H9 (cell line): ENCODE measurements around the gene LPP. TPM values are rescaled to one million over a fixed set of nuclear protein-coding genes. Genes with fewer than 3 reads are reported as not detected.

Experiments used
- DNase-seq: peaks from one replicate; pipeline ENCODE4 v3.0.0-alpha.2; 2017
- H2AFZ ChIP-seq: one replicate; pipeline ENCODE4 v1.6.1; 2013; ENCODE audit warnings: mild to moderate bottlenecking, low read length, control low read depth, moderate library complexity
- H2AK5ac ChIP-seq: 2 replicates; pipeline ENCODE4 v1.6.1; 2013; ENCODE audit warnings: low read length, control low read depth, mixed read lengths; ENCODE audit not compliant: insufficient read length
- H2BK120ac ChIP-seq: one replicate; pipeline ENCODE4 v1.6.1; 2013; ENCODE audit warnings: low read depth, mild to moderate bottlenecking, low read length, control low read depth, inconsistent platforms; ENCODE audit not compliant: poor library complexity, severe bottlenecking
- H2BK12ac ChIP-seq: 2 replicates; pipeline ENCODE4 v1.6.1; 2013; ENCODE audit warnings: low read length, control low read depth, mixed read lengths, low read depth; ENCODE audit not compliant: insufficient read length
- H2BK15ac ChIP-seq: 2 replicates; pipeline ENCODE4 v1.6.1; 2013; ENCODE audit warnings: low read depth, low read length, control low read depth
- H2BK20ac ChIP-seq: one replicate; pipeline ENCODE4 v1.6.1; 2013; ENCODE audit warnings: low read depth, mild to moderate bottlenecking, low read length, control low read depth, inconsistent platforms; ENCODE audit not compliant: poor library complexity, severe bottlenecking
- H2BK5ac ChIP-seq: 2 replicates; pipeline ENCODE4 v1.6.1; 2013; ENCODE audit warnings: low read length, control low read depth, mixed read lengths; ENCODE audit not compliant: insufficient read length
- H3K14ac ChIP-seq: 2 replicates; pipeline ENCODE4 v1.6.1; 2013; ENCODE audit warnings: low read length, control low read depth; ENCODE audit not compliant: insufficient read depth
- H3K18ac ChIP-seq: 2 replicates; pipeline ENCODE4 v1.6.1; 2013; ENCODE audit warnings: low read depth, mild to moderate bottlenecking, mixed read lengths, low read length, control low read depth; ENCODE audit not compliant: insufficient read length
- H3K23ac ChIP-seq: 2 replicates; pipeline ENCODE4 v1.6.1; 2013; ENCODE audit warnings: low read length, control low read depth, mixed read lengths, low read depth; ENCODE audit not compliant: insufficient read length
- H3K23me2 ChIP-seq: 2 replicates; pipeline ENCODE4 v1.6.1; 2013; ENCODE audit warnings: low read depth, mild to moderate bottlenecking, mixed read lengths, low read length, control low read depth; ENCODE audit not compliant: insufficient read length, poor library complexity, severe bottlenecking
- H3K27ac ChIP-seq: 2 replicates; pipeline ENCODE4 v1.5.1; 2013; ENCODE audit warnings: low read length, control low read depth, mixed read lengths, low read depth; ENCODE audit not compliant: insufficient read length
- H3K27me3 ChIP-seq: 2 replicates; pipeline ENCODE4 v1.6.1; 2013; ENCODE audit warnings: low read length, control low read depth, inconsistent platforms; ENCODE audit not compliant: insufficient read depth
- H3K4ac ChIP-seq: 2 replicates; pipeline ENCODE4 v1.6.1; 2013; ENCODE audit warnings: low read depth, mild to moderate bottlenecking, control low read depth, inconsistent platforms, low read length, moderate library complexity
- H3K4me1 ChIP-seq: 2 replicates; pipeline ENCODE4 v1.6.1; 2013; ENCODE audit warnings: low read length, control low read depth, inconsistent platforms; ENCODE audit not compliant: insufficient read depth
- H3K4me2 ChIP-seq: 2 replicates; pipeline ENCODE4 v1.6.1; 2013; ENCODE audit warnings: low read length, control low read depth, mixed read lengths; ENCODE audit not compliant: insufficient read length, insufficient read depth
- H3K56ac ChIP-seq: 2 replicates; pipeline ENCODE4 v1.6.1; 2013; ENCODE audit warnings: low read depth, mild to moderate bottlenecking, mixed read lengths, low read length, control low read depth; ENCODE audit not compliant: insufficient read length
- H3K79me1 ChIP-seq: 2 replicates; pipeline ENCODE4 v1.6.1; 2013; ENCODE audit warnings: low read depth, mild to moderate bottlenecking, moderate library complexity, low read length, control low read depth, inconsistent platforms; ENCODE audit not compliant: insufficient read depth, poor library complexity, severe bottlenecking
- H3K79me2 ChIP-seq: 2 replicates; pipeline ENCODE4 v1.6.1; 2013; ENCODE audit warnings: low read length, control low read depth, inconsistent platforms; ENCODE audit not compliant: insufficient read depth
- H3K9ac ChIP-seq: 2 replicates; pipeline ENCODE4 v1.6.1; 2013; ENCODE audit warnings: low read length, control low read depth, mixed read lengths; ENCODE audit not compliant: insufficient read length; ENCODE audit errors: extremely low read depth
- H3K9me3 ChIP-seq: one replicate; pipeline ENCODE4 v1.6.1; 2013; ENCODE audit warnings: low read depth, low read length, inconsistent platforms; ENCODE audit not compliant: control insufficient read depth
- H3T11ph ChIP-seq: one replicate; pipeline ENCODE4 v1.6.1; 2013; ENCODE audit warnings: mild to moderate bottlenecking, low read length, control low read depth, inconsistent platforms
- H4K20me1 ChIP-seq: one replicate; pipeline ENCODE4 v1.6.1; 2013; ENCODE audit not compliant: control insufficient read depth, insufficient read length, insufficient read depth
- H4K5ac ChIP-seq: 2 replicates; pipeline ENCODE4 v1.6.1; 2013; ENCODE audit warnings: low read depth, mild to moderate bottlenecking, mixed read lengths, low read length, control low read depth; ENCODE audit not compliant: insufficient read length
- H4K8ac ChIP-seq: replicated peaks from 2 replicates; pipeline ENCODE4 v1.6.1; 2013; ENCODE audit warnings: low read length, control low read depth, mixed read lengths, low read depth; ENCODE audit not compliant: insufficient read length
- H4K91ac ChIP-seq: 2 replicates; pipeline ENCODE4 v1.6.1; 2013; ENCODE audit warnings: low read depth, mild to moderate bottlenecking, moderate library complexity, mixed read lengths, low read length, control low read depth; ENCODE audit not compliant: insufficient read length
- H3K27ac Mint-ChIP-seq, 3 experiments: 2 replicates in 2 of 3; 3 replicates in 1 of 3; pipeline ENCODE4 v1.8.0; 2020 to 2021; ENCODE audit warnings: mixed read lengths in 3 of 3, mild to moderate bottlenecking in 1 of 3, moderate library complexity in 1 of 3
- H3K27me3 Mint-ChIP-seq: 2 replicates; pipeline ENCODE4 v1.8.0; 2021; ENCODE audit warnings: low read depth, mild to moderate bottlenecking, moderate library complexity, mixed read lengths
- H3K36me3 Mint-ChIP-seq, 3 experiments: 2 replicates in 2 of 3; 3 replicates in 1 of 3; pipeline ENCODE4 v1.8.0; 2020 to 2021; ENCODE audit warnings: low read depth in 3 of 3, mixed read lengths in 3 of 3; ENCODE audit not compliant: insufficient read depth in 1 of 3
- H3K4me1 Mint-ChIP-seq, 2 experiments: 2 replicates each; pipeline ENCODE4 v1.8.0; 2020; ENCODE audit warnings: mixed read lengths in 2 of 2
- H3K4me3 Mint-ChIP-seq, 2 experiments: 2 replicates in 1 of 2; 3 replicates in 1 of 2; pipeline ENCODE4 v1.8.0; 2020 to 2021; ENCODE audit warnings: mild to moderate bottlenecking in 2 of 2, mixed read lengths in 2 of 2, moderate library complexity in 1 of 2
- H3K9me3 Mint-ChIP-seq, 2 experiments: 2 replicates in 1 of 2; 3 replicates in 1 of 2; pipeline ENCODE4 v1.8.0; 2020; ENCODE audit warnings: mild to moderate bottlenecking in 2 of 2, mixed read lengths in 2 of 2, moderate library complexity in 1 of 2
- WGBS: extraction: QIAGEN DNeasy Blood & Tissue Kit; methylation state at CpG from one replicate; pipeline ENCODE4 v1.1.7; 2013; ENCODE audit warnings: missing lambda C conversion rate, low lambda C conversion rate, mixed read lengths; ENCODE audit not compliant: insufficient read length; ENCODE audit errors: extremely low coverage; 5-methylcytosine and 5-hydroxymethylcytosine counted together
- total RNA-seq: library from RNA; stranded (reverse); gene quantifications from 2 replicates; pipeline ENCODE4 v1.2.1, GENCODE V29; 2021
- TF ChIP-seq, protein P1 (sequence below): fragments of 200-600 bp; sonication (generic); conservative IDR thresholded peaks from 3 replicates; pipeline ENCODE4 v1.8.0; 2021; ENCODE audit warnings: antibody characterized with exemption, mild to moderate bottlenecking

Gene LPP
- total RNA-seq, 1 experiment from 2014 or later = 64.6 TPM

DNA sequence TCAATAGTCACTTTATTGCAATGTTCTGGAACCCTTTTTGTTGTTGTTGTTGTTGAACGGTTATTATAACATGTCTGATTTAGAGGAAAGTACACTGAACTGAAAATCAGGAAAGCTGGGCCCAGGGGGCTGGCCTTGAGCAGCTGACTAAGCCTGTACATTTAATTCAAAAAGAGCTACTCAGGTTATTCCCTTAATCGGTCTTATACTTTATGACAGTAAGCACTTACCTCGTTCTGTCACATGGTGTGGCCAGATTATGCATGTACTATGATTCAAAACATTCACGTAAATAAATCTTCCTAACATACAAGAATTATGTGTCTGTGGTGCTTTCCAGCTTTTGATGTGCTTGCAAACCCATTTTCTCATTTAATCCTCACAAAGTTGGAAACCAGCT, 635.3 kb downstream of the LPP start:
- H3K79me2 ChIP-seq = no peaks in the 10 kb centered on the region
- no peak for DNase-seq
- no peak overlapping the region for H3T11ph ChIP-seq
- no peak overlapping the region for H3K56ac ChIP-seq
- H3K23ac ChIP-seq = no peak overlapping the region
- no peak overlapping the region for H2BK120ac ChIP-seq
- Mint-ChIP-seq H3K36me3 (no peaks in the 10 kb centered on the region), H3K9me3 (no peaks in the 10 kb centered on the region), H3K27me3 (no peaks in the 10 kb centered on the region), H3K4me3 (no peak overlapping the region), H3K4me1 (no peaks in the 10 kb centered on the region), H3K27ac (no peak overlapping the region)
- no peaks in the 10 kb centered on the region for H3K79me1 ChIP-seq
- no peaks in the 10 kb centered on the region for H3K27me3 ChIP-seq
- no peak overlapping the region for H3K4me2 ChIP-seq
- no peak overlapping the region for H3K14ac ChIP-seq
- no peak overlapping the region for H4K5ac ChIP-seq
- H4K8ac ChIP-seq = no peak overlapping the region
- no peak overlapping the region for H3K18ac ChIP-seq
- no peak overlapping the region for H2BK20ac ChIP-seq
- no peak overlapping the region for H2AK5ac ChIP-seq
- no peak overlapping the region for H2BK15ac ChIP-seq
- no peak overlapping the region for H3K27ac ChIP-seq
- no peaks in the 10 kb centered on the region for H4K20me1 ChIP-seq
- H3K4me1 ChIP-seq = no peaks in the 10 kb centered on the region
- no peak overlapping the region for H3K9ac ChIP-seq
- no peak overlapping the region for H4K91ac ChIP-seq
- no CpG with 5 or more reads among the region's 4 CpGs for WGBS
- H2BK12ac ChIP-seq = no peak overlapping the region
- no peaks in the 10 kb centered on the region for H3K23me2 ChIP-seq
- H3K4ac ChIP-seq = no peak overlapping the region
- H3K9me3 ChIP-seq = no peaks in the 10 kb centered on the region
- no peak overlapping the region for H2AFZ ChIP-seq
- TF ChIP-seq, protein P1, sequence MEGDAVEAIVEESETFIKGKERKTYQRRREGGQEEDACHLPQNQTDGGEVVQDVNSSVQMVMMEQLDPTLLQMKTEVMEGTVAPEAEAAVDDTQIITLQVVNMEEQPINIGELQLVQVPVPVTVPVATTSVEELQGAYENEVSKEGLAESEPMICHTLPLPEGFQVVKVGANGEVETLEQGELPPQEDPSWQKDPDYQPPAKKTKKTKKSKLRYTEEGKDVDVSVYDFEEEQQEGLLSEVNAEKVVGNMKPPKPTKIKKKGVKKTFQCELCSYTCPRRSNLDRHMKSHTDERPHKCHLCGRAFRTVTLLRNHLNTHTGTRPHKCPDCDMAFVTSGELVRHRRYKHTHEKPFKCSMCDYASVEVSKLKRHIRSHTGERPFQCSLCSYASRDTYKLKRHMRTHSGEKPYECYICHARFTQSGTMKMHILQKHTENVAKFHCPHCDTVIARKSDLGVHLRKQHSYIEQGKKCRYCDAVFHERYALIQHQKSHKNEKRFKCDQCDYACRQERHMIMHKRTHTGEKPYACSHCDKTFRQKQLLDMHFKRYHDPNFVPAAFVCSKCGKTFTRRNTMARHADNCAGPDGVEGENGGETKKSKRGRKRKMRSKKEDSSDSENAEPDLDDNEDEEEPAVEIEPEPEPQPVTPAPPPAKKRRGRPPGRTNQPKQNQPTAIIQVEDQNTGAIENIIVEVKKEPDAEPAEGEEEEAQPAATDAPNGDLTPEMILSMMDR = no peak
- H2BK5ac ChIP-seq = no peak overlapping the region
